Measurements from ENCODE around the gene MGAT5B. TPM values are rescaled to one million over a fixed set of nuclear protein-coding genes. Genes with fewer than 3 reads are reported as not detected.

MGAT5B gene
- total RNA-seq, 5 donors from 2014 or later (not counting 1 experiment from before 2014, with no cell fraction given) = 0.15 to 2.4 (median 0.79) TPM

GRCh38 chr17:76966016-76966415 lies 97.8 kb downstream of the MGAT5B start:
- ChIA-PET POLR2A (interaction anchor here in 1 of 2 donors (0.6 kb wide), 1 partner anchor 1516 kb away, joined by 7 read pairs; no protein-coding TSS in a partner anchor), CTCF (no interaction called here)
- H3K27ac Mint-ChIP-seq = no peak overlapping the region
- ATAC-seq (replicated peaks in 1 of 4) (no peak), DNase-seq (no peak)
- no peak overlapping the region for H3K4me3 Mint-ChIP-seq
- peaks cover 0 to 11% of the 10 kb centered on the region in 2 donors for H3K27me3 Mint-ChIP-seq
- peaks cover 4% of the 10 kb centered on the region for H3K36me3 Mint-ChIP-seq
- Histone ChIP-seq H3K9me3 (no peaks in the 10 kb centered on the region), H3K27me3 (replicated peaks in 1 of 2; ENCODE audit: control insufficient read depth in 2 of 2, extremely low read depth in 1 of 2, insufficient read depth in 2 of 2, low read length in 1 of 2) (peaks cover 0 to 34% of the 10 kb centered on the region in 2 experiments), H3K27ac (ENCODE audit: low read length) (no peak overlapping the region), H3K36me3 (ENCODE audit: control insufficient read depth in 2 of 2, extremely low read depth in 1 of 2, insufficient read depth in 1 of 2, low read length in 1 of 2) (no peaks in the 10 kb centered on the region), H3K4me1 (ENCODE audit: control insufficient read depth in 1 of 2, extremely low read depth in 1 of 2, insufficient read depth in 2 of 2, low read length in 2 of 2) (peaks cover 3 to 21% of the 10 kb centered on the region in 2 experiments), H3K4me3 (ENCODE audit: control insufficient read depth in 1 of 2, extremely low read depth in 1 of 2, low read length in 1 of 2) (no peak overlapping the region)
- no peaks in the 10 kb centered on the region for H3K9me3 Mint-ChIP-seq
- peaks cover 16 to 21% (median 18%) of the 10 kb centered on the region in 3 donors for H3K4me1 Mint-ChIP-seq
- no CpG with 5 or more reads among the region's 4 CpGs for WGBS (ENCODE audit: insufficient coverage)

GRCh38 chr17:76966486-76967181 lies 98.4 kb downstream of the MGAT5B start:
- POLR2A ChIA-PET = no interaction called here

GRCh38 chr17:76967762-76968161 lies 99.6 kb downstream of the MGAT5B start:
- no peak overlapping the region for H3K4me3 ChIP-seq (ENCODE audit: control insufficient read depth in 1 of 2, extremely low read depth in 1 of 2, low read length in 1 of 2)
- H3K9me3 ChIP-seq = no peaks in the 10 kb centered on the region
- no CpG with 5 or more reads among the region's 4 CpGs for WGBS (ENCODE audit: insufficient coverage)
- no peak overlapping the region for H3K27ac ChIP-seq (ENCODE audit: low read length)
- peaks cover 3 to 21% of the 10 kb centered on the region in 2 experiments for H3K4me1 ChIP-seq (ENCODE audit: control insufficient read depth in 1 of 2, extremely low read depth in 1 of 2, insufficient read depth in 2 of 2, low read length in 2 of 2)
- no peak for DNase-seq
- no peaks in the 10 kb centered on the region for H3K9me3 Mint-ChIP-seq
- ChIA-PET CTCF (no interaction called here), POLR2A (no interaction called here)
- no peak for ATAC-seq (replicated peaks in 1 of 4)
- H3K36me3 ChIP-seq (ENCODE audit: control insufficient read depth in 2 of 2, extremely low read depth in 1 of 2, insufficient read depth in 1 of 2, low read length in 1 of 2) = no peaks in the 10 kb centered on the region
- H3K4me1 Mint-ChIP-seq = peaks cover 16 to 21% (median 18%) of the 10 kb centered on the region in 3 donors
- H3K27ac Mint-ChIP-seq = peak overlapping the region in 1 of 2 donors; percentile 39
- H3K4me3 Mint-ChIP-seq = peak overlapping the region in 2 of 3 donors; percentile 71 to 79
- peaks cover 0 to 36% of the 10 kb centered on the region in 2 experiments for H3K27me3 ChIP-seq (replicated peaks in 1 of 2; ENCODE audit: control insufficient read depth in 2 of 2, extremely low read depth in 1 of 2, insufficient read depth in 2 of 2, low read length in 1 of 2)
- peaks cover 3% of the 10 kb centered on the region for H3K36me3 Mint-ChIP-seq
- H3K27me3 Mint-ChIP-seq = peaks cover 0 to 11% of the 10 kb centered on the region in 2 donors

More at GRCh38 chr17:76966486-76967181, 98.4 kb downstream of the MGAT5B start:
- peaks cover 4% of the 10 kb centered on the region for H3K36me3 Mint-ChIP-seq
- H3K9me3 Mint-ChIP-seq = no peaks in the 10 kb centered on the region
- 100% methylated on average over 2 of the region's 9 CpGs for WGBS (ENCODE audit: insufficient coverage)
- H3K9me3 ChIP-seq = no peaks in the 10 kb centered on the region
- ATAC-seq (replicated peaks in 1 of 4) (no peak), DNase-seq (no peak)
- H3K27ac ChIP-seq (ENCODE audit: low read length) = no peak overlapping the region
- peaks cover 0 to 36% of the 10 kb centered on the region in 2 experiments for H3K27me3 ChIP-seq (replicated peaks in 1 of 2; ENCODE audit: control insufficient read depth in 2 of 2, extremely low read depth in 1 of 2, insufficient read depth in 2 of 2, low read length in 1 of 2)
- H3K4me3 Mint-ChIP-seq = peak overlapping the region in 1 of 3 donors; percentile 6
- H3K4me1 ChIP-seq (ENCODE audit: control insufficient read depth in 1 of 2, extremely low read depth in 1 of 2, insufficient read depth in 2 of 2, low read length in 2 of 2) = peaks cover 3 to 21% of the 10 kb centered on the region in 2 experiments
- no peak overlapping the region for H3K27ac Mint-ChIP-seq
- CTCF ChIA-PET = no interaction called here
- H3K4me1 Mint-ChIP-seq = peaks cover 16 to 21% (median 18%) of the 10 kb centered on the region in 3 donors
- H3K4me3 ChIP-seq (ENCODE audit: control insufficient read depth in 1 of 2, extremely low read depth in 1 of 2, low read length in 1 of 2) = no peak overlapping the region
- H3K36me3 ChIP-seq (ENCODE audit: control insufficient read depth in 2 of 2, extremely low read depth in 1 of 2, insufficient read depth in 1 of 2, low read length in 1 of 2) = no peaks in the 10 kb centered on the region
- peaks cover 0 to 11% of the 10 kb centered on the region in 2 donors for H3K27me3 Mint-ChIP-seq

GRCh38 chr17:76968707-76969597 lies 100.7 kb downstream of the MGAT5B start:
- no peaks in the 10 kb centered on the region for H3K9me3 Mint-ChIP-seq
- H3K36me3 Mint-ChIP-seq = no peaks in the 10 kb centered on the region
- POLR2A ChIA-PET = interaction anchor here in 1 of 2 donors (0.6 kb wide), 1 partner anchor 13 kb away, joined by 7 read pairs; no protein-coding TSS in a partner anchor
- no peaks in the 10 kb centered on the region for H3K9me3 ChIP-seq
- WGBS (ENCODE audit: insufficient coverage) = 16% methylated on average over 37 of the region's 45 CpGs
- ATAC-seq (replicated peaks in 1 of 4) = peak; percentile 75 to 82 (median 78)
- H3K4me3 ChIP-seq (ENCODE audit: control insufficient read depth in 1 of 2, extremely low read depth in 1 of 2, low read length in 1 of 2) = peak overlapping the region; percentile 62 to 82
- H3K4me1 Mint-ChIP-seq = peaks cover 16 to 21% (median 18%) of the 10 kb centered on the region in 3 donors
- H3K27me3 Mint-ChIP-seq = peaks cover 0 to 11% of the 10 kb centered on the region in 2 donors
- peak overlapping the region; percentile 71 to 79 (median 77) for H3K4me3 Mint-ChIP-seq
- H3K27ac Mint-ChIP-seq = peak overlapping the region; percentile 49 to 66
- DNase-seq = peak; percentile 18 to 71 (median 40)
- H3K27ac ChIP-seq (ENCODE audit: low read length) = peak overlapping the region; percentile 58
- no peaks in the 10 kb centered on the region for H3K36me3 ChIP-seq (ENCODE audit: control insufficient read depth in 2 of 2, extremely low read depth in 1 of 2, insufficient read depth in 1 of 2, low read length in 1 of 2)
- peaks cover 0 to 31% of the 10 kb centered on the region in 2 experiments for H3K27me3 ChIP-seq (replicated peaks in 1 of 2; ENCODE audit: control insufficient read depth in 2 of 2, extremely low read depth in 1 of 2, insufficient read depth in 2 of 2, low read length in 1 of 2)
- peaks cover 3 to 21% of the 10 kb centered on the region in 2 experiments for H3K4me1 ChIP-seq (ENCODE audit: control insufficient read depth in 1 of 2, extremely low read depth in 1 of 2, insufficient read depth in 2 of 2, low read length in 2 of 2)
- CTCF ChIA-PET = interaction anchor here in 1 of 2 donors (1.3 kb wide), 1 partner anchor 88 kb away, joined by 7 read pairs; no protein-coding TSS in a partner anchor

- DNase-seq (no peak), ATAC-seq (replicated peaks in 1 of 4) (no peak)
- ChIA-PET CTCF (interaction anchor here in 1 of 2 donors (1.3 kb wide), 1 partner anchor 87 kb away, joined by 7 read pairs; no protein-coding TSS in a partner anchor), POLR2A (no interaction called here)
- 18% methylated on average over 4 of the region's 13 CpGs for WGBS (ENCODE audit: insufficient coverage)
- Mint-ChIP-seq H3K36me3 (no peaks in the 10 kb centered on the region), H3K27ac (peak overlapping the region; percentile 27 to 66), H3K9me3 (no peaks in the 10 kb centered on the region), H3K4me3 (peak overlapping the region; percentile 71 to 79 (median 77)), H3K4me1 (peaks cover 16 to 21% (median 18%) of the 10 kb centered on the region in 3 donors), H3K27me3 (peaks cover 0 to 11% of the 10 kb centered on the region in 2 donors)
- H3K27me3 ChIP-seq (replicated peaks in 1 of 2; ENCODE audit: control insufficient read depth in 2 of 2, extremely low read depth in 1 of 2, insufficient read depth in 2 of 2, low read length in 1 of 2) = peaks cover 0 to 31% of the 10 kb centered on the region in 2 experiments
- H3K9me3 ChIP-seq = no peaks in the 10 kb centered on the region
- peaks cover 3 to 21% of the 10 kb centered on the region in 2 experiments for H3K4me1 ChIP-seq (ENCODE audit: control insufficient read depth in 1 of 2, extremely low read depth in 1 of 2, insufficient read depth in 2 of 2, low read length in 2 of 2)
- H3K27ac ChIP-seq (ENCODE audit: low read length) = peak overlapping the region; percentile 58
- no peaks in the 10 kb centered on the region for H3K36me3 ChIP-seq (ENCODE audit: control insufficient read depth in 2 of 2, extremely low read depth in 1 of 2, insufficient read depth in 1 of 2, low read length in 1 of 2)
- peak overlapping the region; percentile 62 to 82 for H3K4me3 ChIP-seq (ENCODE audit: control insufficient read depth in 1 of 2, extremely low read depth in 1 of 2, low read length in 1 of 2)
Observed at GRCh38 chr17:76969598-76970172, 101.5 kb downstream of the MGAT5B start.

Data from T-cell (primary cell).